GM19043 (cell line): ENCODE measurements around the gene PRR3.
"Not testable (repeated sequence)": the region's sequence is repeated elsewhere in the genome, so short reads cannot be mapped to it uniquely, and the experiment has no call there.

Source experiments
- ATAC-seq: cut with Tn5 transposase; IDR thresholded peaks from one replicate; pipeline ENCODE4 v1.9.1; 2021; ENCODE audit warnings: low read depth; ENCODE audit not compliant: unreplicated experiment

Gene PRR3

GRCh38 chr6:30570263-30570662, 13.2 kb downstream of the PRR3 start:
- ATAC-seq, result no peak

- ATAC-seq, result no peak
Measured at GRCh38 chr6:30570740-30571074, 13.6 kb downstream of the PRR3 start.

- ATAC-seq, result peak; percentile 97
Measured at GRCh38 chr6:30571075-30571761, 14.1 kb downstream of the PRR3 start, which contains the start of gene ABCF1. Gene ABCF1, plus strand, starts transcription at chr6:30571442. Its CDS starts 46 bp downstream, at chr6:30571488.

GRCh38 chr6:30571762-30572082, 14.6 kb downstream of the PRR3 start:
- no peak for ATAC-seq

GRCh38 chr6:30572148-30572547, 15.1 kb downstream of the PRR3 start:
- no peak for ATAC-seq

- ATAC-seq, result no peak
Measured at GRCh38 chr6:30573113-30573512, 16.0 kb downstream of the PRR3 start.

GRCh38 chr6:30578051-30578450, 21.0 kb downstream of the PRR3 start:
- no peak for ATAC-seq

- ATAC-seq, result no peak
Measured at GRCh38 chr6:30583921-30584320, 26.8 kb downstream of the PRR3 start.

GRCh38 chr6:30589754-30590358, 32.8 kb downstream of the PRR3 start:
- ATAC-seq, result no peak

GRCh38 chr6:30590509-30590908, 33.4 kb downstream of the PRR3 start:
- no peak for ATAC-seq

- no peak for ATAC-seq
Measured at GRCh38 chr6:30591008-30591407, 33.9 kb downstream of the PRR3 start.

GRCh38 chr6:30592287-30592686, 35.2 kb downstream of the PRR3 start:
- ATAC-seq, result no peak

- not testable (repeated sequence) for ATAC-seq
Measured at GRCh38 chr6:30597315-30598144, 40.4 kb downstream of the PRR3 start.

- ATAC-seq, result no peak
Measured at GRCh38 chr6:30598912-30599624, 42.0 kb downstream of the PRR3 start.

GRCh38 chr6:30599625-30600324, 42.7 kb downstream of the PRR3 start:
- no peak for ATAC-seq

- no peak for ATAC-seq
Measured at GRCh38 chr6:30600451-30600961, 43.4 kb downstream of the PRR3 start.

- ATAC-seq, result no peak
Measured at GRCh38 chr6:30601436-30601814, 44.3 kb downstream of the PRR3 start.

GRCh38 chr6:30601815-30602641, 44.9 kb downstream of the PRR3 start:
- no peak for ATAC-seq

- no peak for ATAC-seq
Measured at GRCh38 chr6:30603961-30604360, 46.9 kb downstream of the PRR3 start.
